Iris pigment epithelial cell (primary cell): ENCODE measurements around the gene AP1M2.
"Not testable (repeated sequence)": the region's sequence is repeated elsewhere in the genome, so short reads cannot be mapped to it uniquely, and the experiment has no call there.

Source experiments
- DNase-seq: peaks from one replicate; pipeline ENCODE4 v3.0.0-alpha.2; 2011; ENCODE audit warnings: low read depth

The AP1M2 gene

GRCh38 chr19:10538204-10538983, 48.7 kb downstream of the AP1M2 start:
- no peak for DNase-seq

DNA sequence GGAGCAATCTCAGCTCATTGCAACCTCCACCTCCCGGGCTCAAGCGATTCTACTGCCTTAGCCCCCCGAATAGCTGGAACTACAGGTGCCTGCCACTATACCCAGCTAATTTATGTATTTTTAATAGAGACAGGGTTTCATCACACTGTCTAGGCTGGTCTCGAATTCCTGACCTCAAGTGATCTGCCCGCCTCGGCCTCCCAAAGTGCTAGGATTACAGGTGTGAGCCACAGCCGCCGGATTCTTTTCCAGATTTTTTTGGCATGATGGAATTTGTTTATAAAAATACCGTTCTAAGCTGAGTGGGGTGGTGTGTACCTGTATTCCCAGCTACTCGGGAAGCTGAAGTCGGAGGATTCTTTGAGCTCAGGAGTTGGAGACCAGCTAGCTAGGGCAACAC, 49.4 kb downstream of the AP1M2 start:
- DNase-seq, result no peak

GRCh38 chr19:10535613-10536012, 51.5 kb downstream of the AP1M2 start:
- peak; percentile 39 for DNase-seq

DNA sequence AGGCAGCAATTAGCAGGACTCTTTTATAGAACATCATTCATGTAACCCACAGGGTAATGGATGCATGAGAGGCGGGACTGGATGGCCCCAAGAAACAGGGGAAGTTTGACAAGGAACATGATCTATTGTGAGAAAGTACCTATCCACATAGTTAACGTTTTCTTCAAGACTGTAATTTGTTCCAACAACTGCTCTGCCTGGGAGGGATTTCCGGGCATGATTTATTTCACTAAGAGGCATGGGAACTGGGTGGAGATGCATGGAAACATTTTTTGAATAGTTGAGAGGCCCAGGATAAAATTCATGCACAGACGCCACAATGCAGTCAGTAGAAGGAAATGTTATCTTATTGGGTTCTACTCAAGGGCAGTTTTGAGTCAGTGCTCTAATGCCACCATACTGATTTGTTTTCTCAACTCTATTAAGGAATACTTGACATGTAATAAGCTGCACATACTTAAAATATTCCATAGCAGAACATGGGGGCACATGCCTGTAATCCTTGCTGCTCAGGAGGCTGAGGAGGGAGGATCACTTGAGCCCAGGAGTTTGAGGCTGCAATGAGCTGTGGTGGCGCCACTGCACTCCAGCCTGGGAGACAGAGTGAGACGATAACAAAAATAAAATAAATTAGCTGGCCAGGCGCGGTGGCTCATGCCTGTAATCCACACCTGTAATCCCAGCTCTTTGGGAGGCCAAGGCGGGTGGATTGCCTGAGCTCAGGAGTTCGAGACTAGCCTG, 53.3 kb downstream of the AP1M2 start:
- DNase-seq, result peak; percentile 94

GRCh38 chr19:10532457-10532856, 54.7 kb downstream of the AP1M2 start:
- no peak for DNase-seq

GRCh38 chr19:10526887-10527286, 60.2 kb downstream of the AP1M2 start:
- DNase-seq, result not testable (repeated sequence)

GRCh38 chr19:10525636-10526035, 61.5 kb downstream of the AP1M2 start:
- no peak for DNase-seq

- no peak for DNase-seq
These were observed 63.9 kb downstream of the AP1M2 start for GRCh38 chr19:10523135-10523636.
